ENCODE data around the gene SLC24A1. TPM values are rescaled to one million over a fixed set of nuclear protein-coding genes. Genes with fewer than 3 reads are reported as not detected.

SLC24A1 gene
- total RNA-seq, 1 experiment from 2014 or later: 13.0 TPM

- POLR2A ChIA-PET: no interaction called here
- Histone ChIP-seq H3K27me3 (ENCODE audit: control insufficient read depth, insufficient read depth, low read length) (no peaks in the 10 kb centered on the region), H3K27ac (ENCODE audit: low read length) (no peak overlapping the region), H3K4me3 (ENCODE audit: low read depth in 2 of 2, low read length in 2 of 2) (no peak overlapping the region), H3K4me1 (ENCODE audit: control insufficient read depth, insufficient read depth, low read length) (no peaks in the 10 kb centered on the region), H3K9me3 (ENCODE audit: control insufficient read depth, insufficient read depth, low read depth, low read length) (no peaks in the 10 kb centered on the region), H3K36me3 (ENCODE audit: control insufficient read depth, insufficient read depth, low read length) (no peaks in the 10 kb centered on the region)
- ATAC-seq (no peak), DNase-seq (ENCODE audit: low read depth, low spot score) (no peak)
- no peak for TF ChIP-seq SIN3A (IDR thresholded peaks at IDR 0.05; ENCODE audit: borderline replicate concordance, insufficient read depth, low read depth, low read length)
- TF ChIP-seq CTCF (IDR thresholded peaks at IDR 0.05): no peak
- TF ChIP-seq POLR2AphosphoS5 (IDR thresholded peaks at IDR 0.05; ENCODE audit: low read depth, low read length): no peak
- TF ChIP-seq REST (IDR thresholded peaks at IDR 0.05; ENCODE audit: insufficient read depth in 1 of 2, low read depth in 2 of 2, low read length in 1 of 2): no peak
- no peak for TF ChIP-seq TCF7L2 (IDR thresholded peaks at IDR 0.05; ENCODE audit: low read depth, low read length)
- intact Hi-C loops (cut with micrococcal nuclease; ENCODE audit: unreplicated experiment) (no loop called here), in situ Hi-C loops (cut with HindIII; ENCODE audit: low pct_unique_long_range_greater_than_20kb, low sequenced_read_pairs) (no loop called here)
- CTCF ChIA-PET: no interaction called here
- no TSS peak for BruUV-seq (replicated peaks)
Measured at GRCh38 chr15:65626856-65627255, 5.1 kb downstream of the SLC24A1 start.

GRCh38 chr15:65629548-65629947, 7.8 kb downstream of the SLC24A1 start:
- no peak overlapping the region for H3K27ac ChIP-seq (ENCODE audit: low read length)
- H3K4me3 ChIP-seq (ENCODE audit: low read depth in 2 of 2, low read length in 2 of 2): no peak overlapping the region
- H3K9me3 ChIP-seq (ENCODE audit: control insufficient read depth, insufficient read depth, low read depth, low read length): no peaks in the 10 kb centered on the region
- DNase-seq (ENCODE audit: low read depth, low spot score) (no peak), ATAC-seq (no peak)
- no peaks in the 10 kb centered on the region for H3K36me3 ChIP-seq (ENCODE audit: control insufficient read depth, insufficient read depth, low read length)
- in situ Hi-C loops (cut with HindIII; ENCODE audit: low pct_unique_long_range_greater_than_20kb, low sequenced_read_pairs) (no loop called here), intact Hi-C loops (cut with micrococcal nuclease; ENCODE audit: unreplicated experiment) (no loop called here)
- no TSS peak for BruUV-seq (replicated peaks)
- POLR2A ChIA-PET: no interaction called here
- no peak for TF ChIP-seq SIN3A (IDR thresholded peaks at IDR 0.05; ENCODE audit: borderline replicate concordance, insufficient read depth, low read depth, low read length)
- TF ChIP-seq TCF7L2 (IDR thresholded peaks at IDR 0.05; ENCODE audit: low read depth, low read length): no peak
- TF ChIP-seq CTCF (IDR thresholded peaks at IDR 0.05): no peak
- TF ChIP-seq POLR2AphosphoS5 (IDR thresholded peaks at IDR 0.05; ENCODE audit: low read depth, low read length): no peak
- TF ChIP-seq REST (IDR thresholded peaks at IDR 0.05; ENCODE audit: insufficient read depth in 1 of 2, low read depth in 2 of 2, low read length in 1 of 2): no peak
- no peaks in the 10 kb centered on the region for H3K27me3 ChIP-seq (ENCODE audit: control insufficient read depth, insufficient read depth, low read length)
- H3K4me1 ChIP-seq (ENCODE audit: control insufficient read depth, insufficient read depth, low read length): no peaks in the 10 kb centered on the region
- CTCF ChIA-PET: no interaction called here

Data from Panc1 (cell line).